D341Med (cell line): ENCODE data around the gene PRDM1.
"Not testable (repeated sequence)": the region's sequence is repeated elsewhere in the genome, so short reads cannot be mapped to it uniquely, and the experiment has no call there.

Experiments
- DNase-seq: peaks from one replicate; pipeline ENCODE4 v3.0.0; 2012; ENCODE audit warnings: low spot score

The PRDM1 gene

DNA sequence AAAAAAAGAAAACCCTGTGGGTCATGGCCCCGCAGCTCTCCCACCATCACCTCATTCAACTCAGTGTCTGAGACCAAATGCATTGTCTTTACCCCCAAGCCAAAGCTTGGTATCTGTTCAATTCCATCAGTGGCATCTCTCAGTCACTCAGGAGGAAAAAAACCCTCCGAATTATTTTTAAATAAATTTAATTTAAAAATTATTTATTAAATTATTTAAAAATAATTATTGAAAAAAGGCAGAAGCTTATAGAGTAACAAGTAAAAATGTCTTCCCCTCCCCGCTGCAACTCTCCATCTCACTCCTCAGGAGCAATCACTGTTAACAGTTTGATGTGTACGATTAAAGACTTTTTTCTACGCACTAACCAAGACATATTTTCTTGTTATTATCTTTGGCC, 50.7 kb downstream of the PRDM1 start:
- DNase-seq, result no peak

DNA sequence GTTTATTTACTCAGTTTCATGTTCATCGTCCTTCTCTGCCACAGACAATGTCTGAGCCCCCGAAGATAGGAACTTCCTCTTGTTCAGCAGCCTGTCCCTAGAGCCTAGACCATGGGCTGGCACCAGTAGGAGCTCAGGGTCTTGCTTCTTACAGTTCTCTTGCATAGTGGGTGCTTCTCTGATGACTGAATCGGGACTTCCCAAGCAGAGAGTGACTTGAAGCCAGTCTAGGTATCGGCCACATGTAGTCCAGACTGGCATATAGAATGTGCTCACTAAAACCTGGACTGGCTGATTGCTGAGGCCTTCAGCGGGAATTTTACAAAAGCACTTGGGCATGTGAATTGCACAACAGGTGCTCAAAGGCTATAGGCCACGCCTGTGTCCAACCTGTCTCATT, 52.0 kb downstream of the PRDM1 start:
- DNase-seq, result no peak

DNA sequence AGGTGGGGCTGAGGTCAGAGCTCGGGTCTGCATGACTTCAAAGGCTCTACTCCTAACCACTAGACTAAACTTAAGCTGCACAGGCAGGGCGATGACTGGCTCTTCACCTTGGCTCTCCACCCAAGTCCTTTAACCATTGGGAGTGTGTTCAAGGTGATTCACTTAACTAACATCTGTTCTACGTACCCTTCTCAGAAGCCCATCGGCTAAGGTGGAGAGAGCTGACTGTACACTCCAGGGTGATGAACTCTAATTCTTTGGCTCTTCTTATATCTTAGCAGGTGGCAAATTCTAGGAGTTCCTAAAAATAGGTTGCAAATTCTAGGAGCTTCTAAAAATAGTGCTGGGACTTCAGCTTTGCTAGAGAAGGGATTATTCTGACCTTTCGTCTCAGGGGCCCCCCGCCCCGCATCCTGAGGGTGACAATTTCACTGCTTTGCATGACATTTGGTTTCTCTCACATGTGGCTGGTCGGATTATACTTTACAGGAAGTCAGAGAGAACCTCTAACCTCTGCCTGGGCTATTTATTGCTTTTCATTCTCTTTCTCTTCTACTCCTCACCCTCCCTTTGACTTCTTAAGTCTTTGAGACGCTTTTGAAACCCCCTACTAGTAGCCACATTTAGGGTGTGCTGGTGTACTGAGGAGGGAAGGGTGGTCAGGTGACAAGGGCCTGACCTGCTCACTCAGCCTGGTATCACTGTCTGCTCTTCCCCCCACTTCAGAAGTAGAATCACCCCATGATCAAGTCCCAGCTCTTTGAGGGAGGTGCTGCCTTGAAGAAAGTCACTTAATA, 55.5 kb downstream of the PRDM1 start:
- no peak for DNase-seq

DNA sequence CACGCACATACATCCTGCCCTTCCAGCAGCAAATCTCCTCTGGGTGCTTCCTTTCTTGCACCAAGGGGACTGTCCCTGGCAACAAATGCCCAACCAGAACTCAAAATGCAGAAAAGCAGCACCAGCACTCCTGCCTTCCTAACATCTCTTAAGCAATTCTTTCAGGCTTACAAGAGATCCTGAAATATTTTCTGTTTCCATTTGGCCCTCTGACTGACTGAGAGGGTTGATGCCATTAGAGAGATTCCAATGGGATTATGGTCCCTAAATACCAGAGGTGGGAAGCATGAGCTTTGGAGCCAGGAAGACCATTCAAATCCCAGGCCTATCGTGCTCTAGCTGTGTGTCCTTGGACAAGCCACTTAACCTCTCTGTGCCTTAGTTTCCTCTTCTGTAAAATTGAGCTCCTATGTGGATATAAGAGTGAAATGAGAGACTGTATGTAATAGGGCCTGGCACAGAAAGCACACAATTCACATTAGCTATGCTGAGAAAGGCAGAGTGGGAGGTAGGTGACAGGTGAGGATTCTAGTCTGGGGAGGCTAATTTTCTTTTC, 56.8 kb downstream of the PRDM1 start:
- DNase-seq, result no peak

DNA sequence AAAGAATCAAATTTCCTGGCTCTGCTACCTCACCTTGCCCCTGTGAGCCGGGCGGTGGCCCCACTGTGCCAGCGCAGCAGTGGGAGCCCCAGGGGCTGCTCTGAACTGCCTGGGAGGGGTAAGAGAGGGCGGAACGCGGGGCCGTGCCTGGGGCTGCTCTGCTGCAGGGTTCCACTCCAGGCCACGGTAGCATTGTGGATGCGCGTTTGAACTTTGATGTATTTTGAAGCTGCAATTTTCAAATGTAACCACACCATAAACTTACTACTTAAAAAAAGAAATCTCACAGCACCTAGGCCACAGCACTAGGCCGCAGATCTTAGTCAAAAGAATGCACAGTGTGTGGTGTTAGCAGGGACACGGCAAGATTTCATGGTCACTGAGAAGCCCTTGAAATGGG, 57.5 kb downstream of the PRDM1 start:
- no peak for DNase-seq

DNA sequence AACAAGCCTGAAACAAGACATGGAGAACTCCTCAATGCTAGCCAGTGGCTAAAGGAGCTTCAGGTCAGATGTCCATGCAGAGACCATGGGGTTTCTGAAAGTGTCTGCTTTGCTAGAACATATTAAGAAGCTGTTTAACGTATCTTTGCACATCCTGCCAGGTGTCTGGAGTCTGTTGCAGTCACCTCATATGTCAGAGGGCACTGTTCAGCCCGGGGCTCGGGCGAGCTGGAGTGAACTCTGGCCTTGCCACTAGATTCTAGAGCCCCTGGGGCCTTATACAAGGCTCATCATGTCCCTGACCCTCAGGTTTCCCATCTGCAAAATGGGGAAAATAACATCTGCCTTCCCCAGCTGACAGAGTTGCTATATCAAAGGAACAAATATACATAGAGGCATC, 59.0 kb downstream of the PRDM1 start:
- no peak for DNase-seq

DNA sequence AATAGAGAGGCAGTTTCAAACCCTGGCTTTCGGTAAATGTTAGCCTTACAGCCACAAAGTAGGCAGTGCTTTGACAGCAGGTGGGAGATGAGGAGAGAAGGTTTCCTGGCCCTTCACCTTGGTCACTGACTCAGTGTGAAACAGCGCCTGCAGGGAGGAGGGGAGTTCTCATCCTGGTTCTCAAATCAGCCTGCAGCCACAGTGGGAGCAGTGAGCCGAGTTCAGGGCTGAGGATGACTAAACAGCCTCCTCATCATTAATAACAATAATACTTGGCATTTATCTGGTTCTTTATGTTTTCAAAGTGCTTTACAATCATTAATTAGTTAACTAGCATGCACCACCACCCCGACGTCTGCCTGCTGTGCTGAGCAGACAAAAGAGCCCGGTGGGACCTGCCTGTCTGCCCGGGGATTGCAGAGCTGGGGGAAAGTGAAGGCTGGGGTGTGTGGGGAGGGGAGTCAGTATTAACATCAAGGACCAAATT, 59.6 kb downstream of the PRDM1 start:
- DNase-seq, result no peak

DNA sequence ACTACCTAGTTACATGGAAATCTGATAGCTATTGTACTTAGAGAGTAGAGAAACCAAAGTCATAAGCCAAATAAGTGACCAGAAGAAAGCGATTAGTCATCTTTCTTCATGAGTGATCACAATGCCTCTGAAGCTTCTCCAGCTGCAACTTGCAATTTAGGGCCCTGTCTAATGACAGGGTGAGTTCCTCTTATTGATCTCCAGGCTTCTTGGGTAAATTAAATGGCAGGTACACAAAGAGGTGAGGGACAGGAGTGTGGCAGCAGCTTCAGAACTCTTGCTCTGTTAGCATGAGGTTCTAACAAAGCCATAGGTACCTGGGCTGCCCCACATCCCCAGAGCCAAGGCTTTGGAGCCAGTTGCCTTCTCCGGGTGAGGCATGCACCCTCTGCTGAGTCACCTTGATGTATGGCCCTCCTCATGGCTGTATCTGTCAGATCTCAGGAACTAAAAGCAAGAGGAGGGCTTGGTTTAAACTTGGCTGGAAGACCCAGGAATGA, 60.8 kb downstream of the PRDM1 start:
- no peak for DNase-seq

DNA sequence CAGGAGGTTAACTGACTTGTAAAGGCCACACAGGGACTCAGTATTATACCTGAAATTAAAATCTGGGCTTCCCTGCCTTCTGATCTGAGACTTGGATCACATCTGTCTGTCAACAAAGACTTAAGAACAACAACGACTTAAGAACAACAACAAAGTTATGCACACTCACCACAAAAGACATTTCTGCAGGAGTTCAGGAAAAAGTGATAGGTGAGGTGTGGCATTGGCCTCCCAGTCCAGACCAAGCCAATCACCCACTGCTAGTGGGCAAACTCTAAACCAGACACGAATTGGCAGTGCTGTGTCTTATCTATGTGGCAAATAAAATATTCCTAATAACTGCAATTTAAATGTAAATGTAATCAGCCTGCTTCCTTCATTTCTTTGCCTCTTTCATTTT, 61.3 kb downstream of the PRDM1 start:
- DNase-seq, result no peak

DNA sequence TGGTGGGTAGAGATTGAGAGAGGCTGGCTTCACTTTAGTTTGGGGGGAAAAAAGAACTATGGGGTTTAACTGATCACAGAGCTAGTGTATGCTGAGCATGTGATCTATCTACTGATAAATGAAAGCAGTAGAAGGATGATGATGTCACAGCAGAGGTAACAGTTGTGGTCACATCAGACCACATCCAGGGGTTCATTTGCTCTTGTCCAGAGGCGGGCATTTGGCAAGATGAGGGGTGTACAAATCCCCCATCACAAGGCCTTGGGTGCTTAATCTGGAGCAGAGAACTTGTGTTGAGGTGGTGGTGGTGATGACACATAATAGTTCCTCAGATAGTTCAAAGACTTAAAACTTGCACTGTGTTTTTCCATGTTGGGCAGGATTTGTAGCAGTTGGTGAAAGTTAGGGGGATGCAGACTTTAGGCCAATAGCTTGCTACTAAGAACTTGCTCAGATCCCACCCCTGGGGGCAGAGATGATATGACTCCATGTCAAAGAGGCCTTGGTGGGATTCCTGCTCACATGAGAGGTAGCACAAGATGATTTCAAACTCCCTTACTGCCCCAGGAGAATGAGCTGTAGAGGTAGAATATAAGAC, 63.4 kb downstream of the PRDM1 start:
- no peak for DNase-seq

DNA sequence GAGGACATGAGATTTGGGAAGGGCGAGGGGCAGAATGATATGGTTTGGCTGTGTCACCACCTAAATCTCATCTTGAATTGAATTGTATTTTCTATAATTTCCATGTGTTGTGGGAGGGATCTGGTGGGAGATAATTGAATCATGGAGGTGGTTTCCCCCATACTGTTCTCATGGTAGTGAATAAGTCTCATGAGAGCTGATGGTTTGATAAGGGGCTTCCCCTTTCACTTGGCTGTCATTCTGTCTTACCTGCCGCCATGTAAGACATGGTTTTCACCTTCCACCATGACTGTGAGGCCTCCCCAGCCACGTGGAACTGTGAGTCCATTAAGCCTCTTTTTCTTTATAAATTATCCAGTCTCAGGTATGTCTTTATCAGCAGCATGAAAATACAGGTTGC, 66.3 kb downstream of the PRDM1 start:
- DNase-seq, result not testable (repeated sequence)

DNA sequence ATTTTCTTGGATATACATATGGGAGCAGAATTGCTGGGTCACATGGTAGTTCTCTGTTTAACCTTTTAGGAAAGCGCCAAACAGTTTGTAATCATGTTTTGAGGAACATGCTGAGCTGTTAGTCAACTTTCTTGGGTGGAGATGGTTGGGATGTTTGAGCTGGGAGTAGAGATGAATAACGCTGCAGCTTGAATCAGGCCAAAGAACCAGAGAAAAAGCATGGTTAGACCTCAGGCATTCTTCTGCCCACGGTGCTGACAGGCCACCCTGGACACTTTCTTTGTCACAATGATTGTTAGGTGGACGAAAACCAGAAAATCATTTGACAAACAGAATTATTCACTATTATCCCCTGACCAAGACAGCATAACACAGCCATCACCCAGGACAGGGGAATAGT, 66.8 kb downstream of the PRDM1 start:
- DNase-seq, result no peak

DNA sequence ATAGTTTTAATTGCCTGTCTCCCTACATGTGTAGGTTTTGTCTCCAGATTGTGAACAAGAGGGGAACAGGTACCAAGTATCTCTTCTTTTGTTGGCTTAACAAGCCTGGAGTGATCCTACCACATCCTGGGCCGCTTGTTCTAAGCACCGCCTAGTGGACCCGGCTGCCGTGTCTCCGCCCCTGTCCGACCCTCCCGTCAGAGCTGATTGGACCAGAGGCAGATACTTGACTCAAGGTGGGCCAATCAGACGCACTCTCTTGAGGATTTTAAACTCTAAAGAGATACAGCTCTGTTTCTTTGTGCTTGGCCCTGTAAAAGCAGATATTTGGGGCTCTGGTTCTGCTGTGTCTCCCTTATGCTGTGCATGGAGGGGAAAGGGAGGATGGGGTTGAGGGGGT, 68.2 kb downstream of the PRDM1 start:
- DNase-seq, result no peak

DNA sequence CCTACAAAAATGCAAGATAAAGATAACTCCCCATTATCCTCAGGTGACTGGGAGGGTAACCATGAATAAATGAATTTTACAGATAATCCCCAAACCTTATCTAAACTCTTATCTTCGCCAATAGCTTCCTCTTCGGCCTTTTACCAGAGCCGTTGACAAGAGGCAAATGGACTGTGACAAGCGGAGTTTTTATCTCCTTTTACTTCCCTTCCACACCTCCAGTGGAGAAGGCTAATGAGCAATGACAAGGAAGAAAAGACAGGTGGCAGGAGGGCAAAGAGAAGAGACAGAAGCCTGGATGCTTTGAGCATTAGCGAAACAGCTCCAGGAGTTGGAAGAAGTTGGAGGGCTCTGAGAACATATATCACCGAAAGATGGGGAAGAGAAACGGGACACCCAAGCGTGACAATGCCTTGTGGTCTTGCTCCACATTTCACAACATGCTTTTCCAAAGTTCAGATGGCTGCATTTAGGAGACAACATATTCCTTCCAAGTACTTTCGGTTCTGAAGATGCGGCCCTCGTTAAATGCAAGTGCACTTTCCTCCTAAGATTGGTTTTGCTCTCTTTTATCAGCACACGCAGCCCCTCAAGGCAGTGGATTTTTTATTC, 69.2 kb downstream of the PRDM1 start:
- no peak for DNase-seq

DNA sequence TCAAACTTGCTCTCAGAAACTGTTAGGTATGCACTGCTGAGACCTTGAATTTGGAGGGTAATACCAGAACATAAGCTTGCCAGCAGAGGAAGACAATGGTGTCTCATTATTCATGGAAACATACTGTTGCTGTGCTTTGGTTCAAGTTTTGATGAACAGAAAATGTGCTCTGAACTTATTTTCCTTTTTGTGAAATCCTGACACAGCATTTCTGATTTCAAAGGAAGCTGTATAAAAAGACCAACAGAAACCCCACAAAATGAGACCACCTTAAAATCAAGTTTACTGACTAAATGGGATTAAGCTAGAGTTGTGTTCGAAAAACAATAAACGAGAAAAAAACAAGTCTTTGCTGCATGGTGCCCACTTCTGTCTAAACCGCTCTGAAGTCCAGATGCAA, 70.3 kb downstream of the PRDM1 start:
- DNase-seq, result no peak

DNA sequence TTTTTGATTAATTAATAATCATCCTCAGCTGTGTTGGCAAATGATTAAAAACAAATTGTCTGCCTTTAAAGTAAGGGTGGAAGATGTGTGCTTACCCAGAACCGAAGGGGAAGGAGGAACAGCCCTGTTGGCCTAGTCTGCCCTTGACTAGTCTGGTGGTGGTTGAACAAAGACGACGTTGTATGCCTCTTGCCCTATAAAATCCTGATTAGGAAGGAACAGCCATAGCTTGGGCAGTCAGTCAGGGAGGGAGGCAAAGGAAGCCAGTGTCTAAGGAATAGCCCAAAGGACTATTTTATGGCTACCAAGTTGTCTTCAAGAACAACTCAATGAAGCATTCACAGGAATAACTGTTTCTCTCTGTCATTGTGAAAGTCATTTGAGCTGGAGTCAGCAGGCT, 70.7 kb downstream of the PRDM1 start:
- DNase-seq, result no peak

DNA sequence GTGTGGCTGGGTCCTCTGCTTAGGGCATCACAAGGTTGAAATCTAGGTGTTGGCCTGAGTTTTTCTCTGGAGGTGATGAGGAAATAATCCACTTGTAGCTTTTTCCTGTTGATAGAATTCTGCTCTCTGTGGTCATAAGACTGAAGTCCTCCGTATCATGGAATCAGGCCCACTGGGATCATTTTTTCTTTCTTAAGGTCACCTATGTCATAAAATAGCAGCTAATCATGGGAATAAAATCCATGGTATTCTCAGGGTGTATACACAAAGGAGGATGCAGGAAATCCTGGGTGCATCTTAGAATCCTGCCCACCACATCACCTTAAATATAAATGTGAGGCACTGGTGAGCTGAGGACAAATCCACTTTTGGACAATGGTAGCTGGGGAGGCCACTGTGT, 72.7 kb downstream of the PRDM1 start:
- DNase-seq, result no peak
